Midbrain (tissue), 1 donor: ENCODE measurements around the gene QRICH2.
"Not testable (repeated sequence)": the region's sequence is repeated elsewhere in the genome, so short reads cannot be mapped to it uniquely, and the experiment has no call there.

ENCODE experiments used
- DNase-seq: peaks from one replicate; lab custom pipeline; 2025; lab: John Stamatoyannopoulos, UW

The QRICH2 gene, protein sequence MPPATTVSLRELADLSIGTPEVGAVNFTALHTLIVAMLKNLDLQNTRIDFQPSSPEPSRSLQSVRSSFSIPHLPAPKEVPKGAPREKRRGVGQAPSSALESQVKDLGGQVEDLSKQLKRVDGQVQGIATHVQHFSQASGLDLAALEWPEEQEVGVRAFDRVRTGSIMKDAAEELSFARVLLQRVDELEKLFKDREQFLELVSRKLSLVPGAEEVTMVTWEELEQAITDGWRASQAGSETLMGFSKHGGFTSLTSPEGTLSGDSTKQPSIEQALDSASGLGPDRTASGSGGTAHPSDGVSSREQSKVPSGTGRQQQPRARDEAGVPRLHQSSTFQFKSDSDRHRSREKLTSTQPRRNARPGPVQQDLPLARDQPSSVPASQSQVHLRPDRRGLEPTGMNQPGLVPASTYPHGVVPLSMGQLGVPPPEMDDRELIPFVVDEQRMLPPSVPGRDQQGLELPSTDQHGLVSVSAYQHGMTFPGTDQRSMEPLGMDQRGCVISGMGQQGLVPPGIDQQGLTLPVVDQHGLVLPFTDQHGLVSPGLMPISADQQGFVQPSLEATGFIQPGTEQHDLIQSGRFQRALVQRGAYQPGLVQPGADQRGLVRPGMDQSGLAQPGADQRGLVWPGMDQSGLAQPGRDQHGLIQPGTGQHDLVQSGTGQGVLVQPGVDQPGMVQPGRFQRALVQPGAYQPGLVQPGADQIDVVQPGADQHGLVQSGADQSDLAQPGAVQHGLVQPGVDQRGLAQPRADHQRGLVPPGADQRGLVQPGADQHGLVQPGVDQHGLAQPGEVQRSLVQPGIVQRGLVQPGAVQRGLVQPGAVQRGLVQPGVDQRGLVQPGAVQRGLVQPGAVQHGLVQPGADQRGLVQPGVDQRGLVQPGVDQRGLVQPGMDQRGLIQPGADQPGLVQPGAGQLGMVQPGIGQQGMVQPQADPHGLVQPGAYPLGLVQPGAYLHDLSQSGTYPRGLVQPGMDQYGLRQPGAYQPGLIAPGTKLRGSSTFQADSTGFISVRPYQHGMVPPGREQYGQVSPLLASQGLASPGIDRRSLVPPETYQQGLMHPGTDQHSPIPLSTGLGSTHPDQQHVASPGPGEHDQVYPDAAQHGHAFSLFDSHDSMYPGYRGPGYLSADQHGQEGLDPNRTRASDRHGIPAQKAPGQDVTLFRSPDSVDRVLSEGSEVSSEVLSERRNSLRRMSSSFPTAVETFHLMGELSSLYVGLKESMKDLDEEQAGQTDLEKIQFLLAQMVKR (N-terminal part only)

DNA sequence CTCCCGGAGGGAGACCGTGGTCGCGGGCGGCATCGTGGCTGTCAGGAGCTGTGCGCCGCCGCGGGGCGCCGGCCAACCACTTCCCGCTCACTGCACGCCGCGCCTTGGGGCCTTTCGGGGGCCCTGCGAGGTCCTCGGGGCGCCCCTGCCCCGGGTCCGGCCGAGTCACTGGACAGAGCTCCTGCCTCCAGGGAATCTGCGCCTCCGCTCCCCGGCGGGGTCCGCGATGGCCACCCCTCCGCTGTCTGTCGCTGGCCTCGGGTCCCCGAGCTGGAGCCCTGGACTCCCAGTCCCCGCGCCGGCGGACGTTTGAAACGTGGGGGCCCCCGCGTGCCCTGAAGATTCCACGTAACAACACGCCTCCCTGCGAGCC, at the start of gene QRICH2:
Gene QRICH2 (minus strand): TSS at position 311 of the 373 bp plus-strand sequence. CDS start 278 bp downstream, at position 33.
- no peak for DNase-seq

DNA sequence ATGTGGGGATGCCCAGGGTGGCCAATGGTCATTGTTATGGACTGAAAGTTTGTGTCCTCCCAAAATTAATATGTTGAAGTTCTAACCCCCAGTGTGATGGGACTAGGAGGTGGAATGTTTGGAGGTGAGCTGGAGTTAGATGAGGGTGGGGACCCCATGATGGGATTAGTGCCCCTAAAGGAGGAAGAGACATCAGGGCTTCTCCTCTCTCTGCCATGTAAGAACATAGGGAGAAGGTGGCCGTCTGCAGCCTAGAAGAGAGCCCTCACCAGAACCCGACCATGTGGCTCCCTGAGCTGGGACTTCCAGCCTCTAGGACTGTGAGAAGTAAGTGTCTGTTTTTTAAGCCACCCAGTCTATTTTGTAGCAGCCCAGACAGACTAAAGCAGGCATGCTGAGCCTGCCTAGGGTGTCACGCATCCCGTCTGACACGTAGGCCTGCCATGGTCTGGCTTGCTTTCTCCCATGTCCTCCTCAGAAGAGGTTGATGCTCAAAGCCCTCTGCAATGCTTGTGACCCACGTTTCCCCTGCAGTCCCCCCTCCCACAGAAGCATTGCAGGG, 49.6 kb upstream of the QRICH2 start:
- DNase-seq = no peak

DNA sequence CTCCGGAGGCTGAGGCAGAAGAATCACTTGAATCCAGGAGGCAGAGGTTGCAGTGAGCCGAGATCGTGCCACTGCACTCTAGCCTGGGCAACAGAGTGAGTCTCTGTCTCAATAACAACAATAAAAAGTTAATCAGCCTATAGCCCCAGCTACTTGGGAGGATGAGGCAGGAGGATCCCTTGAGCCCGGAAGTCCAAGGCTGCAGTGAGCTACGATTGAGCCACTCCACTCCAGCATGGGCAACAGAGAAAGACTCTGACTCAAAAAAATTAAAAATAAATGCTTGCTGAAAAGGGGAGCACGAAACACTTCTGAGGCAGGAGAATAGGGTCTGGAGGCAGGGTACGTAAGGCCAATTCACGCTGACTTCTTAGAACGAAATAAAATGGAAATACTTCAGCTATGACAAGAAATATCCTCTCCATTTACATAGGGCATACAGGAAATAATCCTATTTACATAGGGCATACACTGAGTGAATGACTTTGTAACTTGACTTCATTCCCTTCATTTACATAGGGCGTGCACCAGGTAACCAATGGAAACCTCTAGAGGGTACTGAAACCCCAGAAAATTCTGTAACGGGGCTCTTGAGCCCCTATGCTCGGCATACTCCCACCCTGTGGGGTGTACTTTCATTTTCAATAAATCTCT, 48.9 kb upstream of the QRICH2 start:
- no peak for DNase-seq

DNA sequence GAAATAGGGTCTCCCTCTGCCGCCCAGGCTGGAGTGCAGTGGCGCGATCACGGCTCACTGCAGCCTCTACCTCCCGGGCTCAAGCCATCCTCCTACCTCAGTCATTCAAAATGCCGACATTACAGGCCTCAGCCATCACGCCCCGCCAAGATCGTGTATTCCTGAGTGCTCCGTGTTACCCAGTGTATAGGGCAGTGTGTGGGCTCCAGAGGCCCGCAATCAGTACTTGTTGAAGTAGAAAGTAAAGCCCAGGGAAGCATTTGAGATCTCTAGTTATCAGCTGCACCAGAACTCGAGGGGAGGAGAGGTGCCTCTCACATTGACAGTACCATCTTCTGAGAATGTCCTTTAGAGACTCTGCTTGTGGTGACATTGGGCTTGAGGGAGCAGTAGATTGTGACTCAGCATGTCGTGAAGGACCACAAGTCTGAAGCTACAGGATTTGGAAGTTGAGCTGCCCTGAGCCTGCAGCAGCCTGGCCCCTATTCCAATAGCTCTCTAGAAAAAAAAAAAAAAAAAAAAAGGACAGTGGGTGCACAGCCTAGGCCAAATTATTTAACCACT, 46.8 kb upstream of the QRICH2 start:
- no peak for DNase-seq

DNA sequence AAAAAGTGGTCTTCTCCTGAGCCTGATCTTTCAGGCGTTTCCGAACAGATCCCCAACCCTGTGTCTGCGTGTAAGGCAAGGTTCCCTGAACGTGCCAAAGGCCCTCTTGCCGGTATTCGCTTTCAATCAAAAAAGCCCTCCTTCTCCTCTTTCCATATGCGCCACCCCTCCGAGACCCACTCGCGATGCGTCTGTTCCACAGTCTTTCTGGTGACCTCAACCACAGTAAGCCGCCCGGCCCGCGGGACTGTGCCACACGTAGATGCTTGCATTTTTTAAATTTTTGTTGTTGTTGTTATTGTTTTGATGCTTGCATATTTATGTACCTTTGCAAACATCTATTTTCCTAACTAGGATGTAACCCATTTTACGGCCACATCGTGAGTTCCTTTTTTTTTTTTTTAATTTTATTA, 46.2 kb upstream of the QRICH2 start:
- DNase-seq = no peak

DNA sequence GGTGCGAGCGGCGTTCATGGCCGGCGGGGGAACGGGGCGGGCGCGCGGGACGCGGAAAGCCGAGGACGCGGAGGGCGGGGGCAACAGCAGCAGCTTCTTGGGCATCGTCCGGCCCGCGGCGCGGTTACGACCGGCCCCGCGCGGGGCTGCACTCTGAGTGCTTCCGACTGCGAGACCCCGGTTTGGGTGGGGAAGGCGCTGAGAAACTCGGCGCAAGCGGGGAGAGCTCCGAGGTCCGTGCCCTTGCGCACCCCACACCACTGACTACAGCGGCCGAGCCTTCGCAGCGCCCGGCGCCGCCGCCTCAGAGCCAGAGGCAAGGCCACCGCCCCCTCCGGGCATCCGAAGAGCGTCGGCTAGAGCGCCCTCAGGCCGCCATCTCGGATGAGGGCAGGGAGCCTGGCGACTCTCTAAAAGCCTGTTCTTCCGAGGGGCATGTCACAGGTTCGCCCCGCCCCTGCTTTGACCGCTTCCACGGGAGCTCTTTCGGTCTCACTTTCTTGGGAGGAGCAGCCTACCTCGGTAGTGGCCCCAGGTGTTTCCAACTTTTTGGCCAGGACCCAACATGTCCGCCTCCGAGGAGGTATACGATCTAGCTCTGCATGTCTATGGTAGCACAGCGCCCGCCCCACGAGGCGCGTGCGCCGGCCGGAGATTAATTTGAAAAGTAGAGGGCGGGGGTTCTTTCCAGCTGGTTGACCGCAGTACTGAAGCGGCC, 45.7 kb upstream of the QRICH2 start, which contains the start of gene PRPSAP1:
Gene PRPSAP1 (minus strand): TSS at position 318 of the 718 bp plus-strand sequence. CDS start 213 bp downstream, at position 105.
- DNase-seq = peak; percentile 96

DNA sequence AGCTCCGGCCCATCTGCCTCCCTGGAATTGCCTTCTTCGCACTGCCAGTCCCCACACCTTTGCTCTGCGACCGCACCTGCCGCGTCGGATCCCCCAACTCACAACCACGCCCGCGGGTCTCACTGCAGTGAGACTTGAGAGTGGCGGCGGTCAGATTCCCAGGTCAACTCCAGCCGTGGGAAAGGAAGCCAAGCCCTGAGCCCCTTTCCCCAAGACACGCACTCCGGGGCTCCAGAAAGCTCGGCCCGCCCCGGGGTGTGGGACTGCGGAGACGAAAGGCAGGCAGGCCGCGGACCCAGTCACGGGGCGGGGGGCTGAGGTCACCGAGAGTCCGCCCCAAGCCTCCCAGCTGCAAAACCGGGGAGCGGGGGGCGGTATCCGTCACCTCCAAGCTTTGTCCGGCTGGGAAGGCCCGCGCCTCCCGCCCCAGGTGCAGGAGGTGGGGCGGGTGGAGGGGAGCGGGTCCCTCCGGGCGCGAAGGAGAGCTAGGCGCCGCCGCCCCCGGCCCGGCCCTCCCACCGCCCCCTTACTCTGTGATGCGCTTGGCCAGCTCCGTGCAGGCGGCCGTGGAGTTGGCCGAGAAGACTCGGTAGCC, 45.0 kb upstream of the QRICH2 start:
- DNase-seq = no peak

DNA sequence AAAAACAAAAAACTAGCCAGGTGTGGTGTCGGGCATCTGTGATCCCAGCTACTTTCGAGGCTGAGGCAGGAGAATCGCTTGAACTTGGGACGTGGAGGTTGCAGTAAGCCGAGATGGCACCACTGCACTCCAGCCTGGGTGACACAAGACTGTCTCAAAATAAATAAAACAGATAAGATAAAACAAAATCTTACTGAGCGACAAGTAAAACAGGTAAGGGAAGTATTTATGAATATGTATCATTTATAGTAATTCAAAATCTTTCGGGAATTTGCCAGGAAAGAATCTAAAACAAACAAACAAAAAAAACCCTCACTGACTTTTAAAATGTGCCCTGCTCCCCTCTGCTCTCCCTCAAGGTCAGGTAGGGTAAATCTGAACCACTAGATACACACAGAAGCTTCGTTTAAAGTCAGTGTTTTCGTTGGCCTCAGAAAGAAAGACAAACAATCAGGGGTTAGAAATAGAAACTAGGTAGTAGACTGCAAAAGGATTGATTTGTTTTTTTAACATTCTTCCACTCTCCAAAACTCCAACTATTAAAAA, 43.5 kb upstream of the QRICH2 start:
- DNase-seq = no peak

DNA sequence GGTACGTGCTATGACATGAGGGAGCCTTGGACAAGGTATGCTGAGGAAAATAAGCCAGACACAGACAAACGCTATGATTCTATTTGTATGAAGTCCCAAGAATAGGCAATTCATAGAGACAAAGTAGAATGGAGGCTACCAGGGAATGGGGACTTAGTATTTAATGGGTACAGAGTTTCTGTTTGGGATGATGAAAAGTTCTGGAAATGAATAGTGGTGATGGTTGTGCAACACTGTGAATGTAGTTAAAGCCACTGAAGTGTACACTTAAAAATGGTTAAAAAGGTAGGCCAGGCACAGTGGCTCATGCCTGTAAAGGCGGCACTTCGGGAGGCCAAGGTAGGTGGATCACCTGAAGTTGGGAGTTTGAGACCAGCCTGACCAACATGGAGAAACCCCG, 42.4 kb upstream of the QRICH2 start:
- no peak for DNase-seq

DNA sequence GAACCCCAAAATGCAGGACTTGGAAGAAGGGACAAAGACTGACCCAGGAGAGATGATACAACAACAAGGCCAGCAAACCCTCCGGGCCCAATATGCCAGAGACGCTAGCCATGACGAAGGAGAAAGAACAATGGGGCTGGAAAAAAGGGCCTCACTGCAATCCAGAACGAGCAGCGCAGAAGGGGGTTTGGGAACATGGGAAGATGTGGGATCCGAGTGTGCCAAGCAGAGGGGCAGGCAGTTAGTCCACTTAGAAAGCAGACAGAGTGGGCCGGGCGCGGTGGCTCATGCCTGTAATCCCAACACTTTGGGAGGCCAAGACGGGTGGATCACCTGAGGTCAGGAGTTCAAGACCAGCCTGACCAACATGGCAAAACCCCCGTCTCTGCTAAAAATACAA, 38.9 kb upstream of the QRICH2 start:
- not testable (repeated sequence) for DNase-seq

DNA sequence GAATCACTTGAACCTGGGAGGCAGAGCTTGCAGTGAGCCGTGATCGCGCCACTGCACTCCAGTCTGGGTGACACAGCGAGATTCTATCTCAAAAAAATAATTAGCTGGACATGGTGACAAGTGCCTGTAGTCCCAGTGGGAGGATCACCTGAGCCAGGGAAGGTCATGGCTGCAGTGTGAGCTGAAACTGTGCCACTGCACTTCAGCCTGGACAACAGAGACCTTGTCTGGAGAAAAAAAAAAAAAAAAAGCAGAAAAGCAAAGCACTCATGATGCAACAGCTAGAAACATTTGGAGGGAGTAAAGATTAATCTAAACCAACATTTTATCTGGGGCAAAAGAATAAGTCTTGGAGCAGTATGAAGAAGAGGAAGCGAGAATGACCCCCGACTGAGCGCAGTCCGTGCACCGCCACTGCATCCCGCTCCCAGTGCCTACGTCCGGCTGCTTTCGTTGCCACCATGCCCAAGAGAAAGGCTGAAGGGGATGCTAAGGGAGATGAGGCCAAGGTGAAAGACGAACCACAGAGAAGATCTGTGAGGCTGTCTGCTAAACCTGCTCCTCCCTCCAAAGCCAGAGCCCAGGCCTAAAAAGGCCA, 37.4 kb upstream of the QRICH2 start:
- no peak for DNase-seq

DNA sequence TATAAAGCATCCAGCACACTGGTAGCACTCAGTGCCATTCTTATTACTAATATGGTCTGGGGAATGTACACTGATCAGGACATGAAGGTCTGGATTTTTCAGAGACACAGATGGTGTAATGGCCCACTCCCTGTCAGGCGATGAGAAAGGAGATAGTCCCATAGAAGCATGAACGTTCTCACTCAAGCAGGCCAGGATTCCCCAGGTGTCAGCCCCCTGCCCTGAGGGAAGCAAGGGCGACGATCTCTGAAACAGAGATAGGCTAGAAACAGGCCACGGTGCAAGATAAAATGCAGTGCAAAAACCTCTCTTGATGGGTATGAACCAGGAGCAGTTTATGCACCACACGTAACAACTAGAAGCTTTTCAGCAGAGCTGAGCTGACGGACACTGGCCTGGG, 35.0 kb upstream of the QRICH2 start:
- DNase-seq = no peak

DNA sequence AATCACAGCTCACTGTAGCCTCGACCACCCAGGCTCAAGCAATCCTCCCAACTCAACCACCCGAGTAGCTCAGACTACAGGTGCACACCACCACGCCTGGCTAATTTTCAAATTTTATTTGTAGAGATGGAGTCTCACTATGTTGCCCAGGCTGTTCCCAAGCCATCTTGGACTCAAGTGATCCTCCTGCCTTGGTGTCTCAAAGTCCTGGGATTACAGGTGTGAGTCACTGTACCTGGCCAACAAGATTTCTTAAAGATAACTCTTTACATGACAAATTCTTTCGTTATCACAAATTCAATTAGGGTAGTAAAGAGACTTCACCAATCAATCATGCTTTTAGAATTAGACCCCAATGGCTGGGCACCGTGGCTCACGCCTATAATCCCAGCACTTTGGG, 33.2 kb upstream of the QRICH2 start:
- no peak for DNase-seq

DNA sequence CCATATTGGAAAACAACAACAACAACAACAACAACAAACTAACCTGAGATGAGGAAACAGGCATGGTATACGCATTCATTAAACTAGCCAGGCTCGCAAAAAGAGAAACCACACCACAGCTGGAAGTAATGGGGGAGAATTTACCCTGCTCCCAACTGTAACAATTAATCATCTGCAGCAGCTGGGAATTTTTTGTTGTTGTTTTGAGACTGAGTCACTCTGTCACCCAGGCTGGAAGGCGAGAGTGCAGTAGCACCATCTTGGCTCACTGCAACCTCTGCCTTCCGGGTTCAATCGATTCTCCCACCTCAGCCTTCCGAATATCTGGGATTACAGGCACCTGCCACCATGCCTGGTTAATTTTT, 29.3 kb upstream of the QRICH2 start:
- DNase-seq = no peak

DNA sequence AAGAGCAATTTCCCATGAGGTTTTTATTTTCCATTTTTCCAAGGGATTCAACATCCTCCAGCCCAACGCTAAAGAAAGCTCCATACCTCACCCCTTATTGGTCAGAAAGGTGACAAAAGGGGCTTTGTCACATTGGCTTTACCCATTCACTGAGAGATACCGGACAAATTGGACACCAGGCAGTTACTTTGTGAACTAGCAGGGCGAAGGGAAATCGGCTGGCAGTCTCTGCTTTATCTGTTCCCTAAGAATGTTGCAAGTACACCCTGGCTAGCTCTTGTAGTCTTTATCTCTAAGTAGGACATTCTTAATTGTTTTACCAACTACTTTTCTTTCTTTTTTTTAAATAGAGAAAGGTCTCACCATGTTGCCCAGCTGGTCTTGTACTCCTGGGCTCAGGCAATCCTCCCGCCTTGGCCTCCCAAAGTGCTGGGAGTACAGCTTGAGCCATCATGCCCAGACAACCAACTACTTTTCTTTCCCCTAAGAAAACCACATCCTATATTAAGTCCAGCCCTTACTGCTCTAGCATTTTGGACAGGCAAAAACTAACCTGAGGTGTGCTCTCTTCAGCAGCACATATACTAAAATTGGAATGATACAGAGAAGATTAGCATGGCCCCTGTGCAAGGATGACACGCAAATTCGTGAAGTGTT, 28.8 kb upstream of the QRICH2 start:
- DNase-seq = no peak

DNA sequence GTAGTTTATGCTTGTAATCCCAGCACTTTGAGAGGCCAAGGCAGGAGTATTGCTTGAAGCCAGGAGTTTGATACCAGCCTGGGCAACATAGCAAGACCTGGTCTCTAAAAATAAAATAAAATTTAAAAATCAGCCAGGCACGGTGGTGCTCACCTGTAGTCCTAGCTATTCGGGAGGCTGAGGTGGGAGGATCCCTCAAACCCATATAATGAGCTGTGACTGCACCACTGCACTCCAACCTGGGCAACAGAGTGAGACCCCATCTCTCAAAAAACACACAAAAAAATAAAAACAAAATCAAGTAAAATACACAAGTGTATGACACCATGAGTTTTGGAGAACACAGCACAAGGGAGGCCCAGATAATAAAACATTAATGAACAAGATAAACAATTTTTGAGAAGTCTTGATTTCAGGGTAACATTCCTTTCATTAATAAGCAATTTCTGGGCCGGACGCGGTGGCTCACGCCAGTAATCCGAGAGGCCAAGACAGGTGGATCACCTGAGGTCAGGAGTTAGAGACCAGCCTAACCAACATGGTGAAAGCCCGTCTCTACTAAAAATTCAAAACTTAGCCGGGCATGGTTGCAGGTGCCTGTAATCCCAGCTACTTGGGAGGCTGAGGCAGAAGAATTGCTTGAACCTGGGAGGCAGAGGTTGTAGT, 27.8 kb upstream of the QRICH2 start:
- no peak for DNase-seq

DNA sequence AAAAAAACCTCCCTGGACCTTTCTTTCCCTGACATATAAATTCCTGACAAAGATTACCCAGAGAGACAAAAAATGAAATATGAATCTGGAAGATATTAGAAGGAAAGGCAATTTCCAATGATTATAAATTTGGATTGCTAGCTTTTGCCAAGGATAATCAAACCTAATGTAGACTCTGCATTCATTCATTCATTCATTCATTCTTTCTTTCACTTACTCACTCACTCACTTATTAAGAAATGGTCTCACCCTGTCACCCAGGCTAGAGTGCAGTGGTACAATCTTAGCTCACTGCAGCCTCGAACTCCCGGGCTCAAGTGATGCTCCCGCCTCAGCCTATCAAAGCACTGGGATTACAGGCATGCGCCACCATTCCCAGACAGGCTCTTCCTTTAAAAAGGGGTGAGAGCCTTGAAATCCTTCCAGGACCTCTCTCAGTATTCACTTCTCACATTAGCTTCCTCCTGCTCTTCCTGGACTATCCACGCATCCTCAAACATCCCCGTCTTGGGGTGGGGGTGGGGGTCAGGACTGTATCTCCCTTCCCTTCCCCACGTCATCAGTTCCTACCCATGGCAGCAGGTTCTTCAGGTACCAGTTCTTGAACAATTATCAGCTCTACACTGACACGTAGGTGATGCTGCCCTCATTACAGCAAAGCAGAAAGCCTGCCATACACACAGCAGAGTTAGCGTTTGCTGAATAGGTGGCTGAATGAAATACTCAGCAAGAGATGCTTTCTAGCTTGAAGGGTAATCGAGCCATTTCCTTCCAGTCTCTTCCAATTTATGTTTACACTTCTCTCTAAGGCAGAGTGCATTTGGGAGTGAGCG, 25.8 kb upstream of the QRICH2 start:
- DNase-seq = no peak
